ENCODE data around the gene RFLNA.

GRCh38 chr12:124296916-124297351 lies 2.0 kb downstream of the RFLNA start:
- TF ChIP-seq CTCF (IDR thresholded peaks at IDR 0.05) (no peak), POLR2AphosphoS5 (IDR thresholded peaks at IDR 0.05) (no peak), EP300 (IDR thresholded peaks at IDR 0.05) (no peak), POLR2A (IDR thresholded peaks at IDR 0.05) (no peak)
